ENCODE data around the gene PSME3IP1.

- no peak for TF ChIP-seq CTCF (IDR thresholded peaks at IDR 0.05)
- no peak for TF ChIP-seq POLR2A (IDR thresholded peaks at IDR 0.05)
Observed at GRCh38 chr16:57172721-57173290, 13.0 kb downstream of the PSME3IP1 start.

Data from body of pancreas (tissue), 4 donors.